Activated CD8-positive, alpha-beta memory T cell treated with anti-CD3 and anti-CD28 coated beads for 24 hours (primary cell): ENCODE results near the gene TOMM40L.

ENCODE experiments used
- DNase-seq: peaks from one replicate; pipeline ENCODE4 v3.0.0-alpha.2; 2020

TOMM40L gene

DNA sequence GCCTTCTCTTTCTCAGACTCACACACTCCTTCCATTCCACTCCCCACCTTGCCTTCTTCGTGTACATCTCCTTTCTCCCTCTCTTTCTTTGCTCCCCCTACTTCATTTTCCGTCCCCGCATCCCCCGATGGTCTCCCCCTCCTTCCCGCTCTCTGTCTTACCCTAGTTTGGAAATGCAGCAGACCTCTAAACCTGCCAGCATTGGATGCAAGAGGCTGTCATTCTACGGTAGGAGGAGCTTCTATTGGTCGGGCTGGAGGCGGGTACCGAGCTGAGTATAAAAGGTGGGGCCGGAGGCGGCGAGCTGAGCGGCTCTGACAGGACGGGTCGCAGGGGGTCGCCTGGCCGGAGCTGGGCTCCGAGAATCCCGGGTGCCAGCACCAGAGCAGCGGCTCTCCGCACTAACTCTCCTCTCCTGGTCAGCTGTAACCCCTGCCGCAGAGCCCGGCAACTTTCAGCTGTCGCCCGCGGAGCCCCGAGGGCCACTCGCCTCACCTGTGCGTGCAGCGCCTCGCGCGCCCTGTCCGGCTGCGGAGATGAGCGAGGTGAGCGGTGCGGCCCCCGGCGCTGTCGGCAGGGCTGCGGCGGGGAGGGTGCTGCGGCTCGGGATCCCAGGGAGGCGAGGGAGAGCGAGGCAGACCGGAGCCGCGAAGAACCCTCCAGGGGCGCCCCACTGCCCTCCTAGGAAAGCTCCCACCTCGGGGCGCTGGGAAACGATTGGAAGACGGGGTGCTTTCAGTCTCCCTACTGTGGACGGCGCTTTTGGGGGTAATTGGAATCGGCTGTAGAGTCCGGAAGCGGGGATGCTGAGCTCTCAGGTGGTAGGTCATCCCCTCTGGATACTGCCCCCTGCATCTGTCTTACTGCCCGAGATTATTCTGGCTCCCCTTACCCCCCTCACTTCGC lies 32.8 kb downstream of the TOMM40L start, which contains the start of gene PCP4L1:
Gene PCP4L1, plus strand, starts transcription at position 307 of the 906 bp plus-strand sequence. Its CDS starts 230 bp downstream, at position 537.
- DNase-seq, result peak; percentile 74

DNA sequence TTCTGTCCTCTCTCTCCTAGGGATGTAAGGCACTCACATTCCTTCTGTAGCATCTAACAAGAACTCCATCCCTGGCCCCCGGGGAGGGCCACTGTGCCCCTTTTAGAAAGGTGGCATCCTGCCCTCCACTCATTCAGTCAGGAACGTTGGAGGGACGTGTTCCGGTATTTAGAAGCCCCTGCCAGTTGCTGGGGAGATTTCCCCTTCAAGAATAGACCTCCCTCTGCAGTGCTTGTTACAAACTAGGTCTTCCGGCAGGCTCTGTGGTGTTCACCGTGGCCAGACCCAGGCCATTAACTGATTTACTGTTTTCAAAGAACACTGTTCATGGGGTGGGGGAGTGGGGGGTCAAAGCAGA lies 33.5 kb downstream of the TOMM40L start:
- no peak for DNase-seq

DNA sequence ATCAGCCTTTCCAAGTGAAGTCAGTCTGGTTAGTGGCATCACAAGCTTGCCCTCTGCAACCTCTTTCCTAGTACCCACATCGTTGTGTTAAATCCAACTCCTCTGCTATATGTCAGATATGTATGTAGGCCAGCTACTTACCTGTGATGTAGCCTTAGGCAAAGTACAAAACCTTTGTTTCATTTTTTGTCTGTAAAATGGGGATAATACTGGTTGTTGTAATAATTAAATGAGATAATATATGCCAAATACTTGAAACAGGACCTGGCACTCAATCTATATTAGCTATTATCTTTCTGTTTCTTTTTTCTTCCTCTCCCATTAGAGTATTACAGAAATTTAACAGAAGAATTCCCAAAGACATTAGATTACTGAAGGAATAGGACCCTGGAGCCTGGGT lies 33.9 kb downstream of the TOMM40L start:
- no peak for DNase-seq

DNA sequence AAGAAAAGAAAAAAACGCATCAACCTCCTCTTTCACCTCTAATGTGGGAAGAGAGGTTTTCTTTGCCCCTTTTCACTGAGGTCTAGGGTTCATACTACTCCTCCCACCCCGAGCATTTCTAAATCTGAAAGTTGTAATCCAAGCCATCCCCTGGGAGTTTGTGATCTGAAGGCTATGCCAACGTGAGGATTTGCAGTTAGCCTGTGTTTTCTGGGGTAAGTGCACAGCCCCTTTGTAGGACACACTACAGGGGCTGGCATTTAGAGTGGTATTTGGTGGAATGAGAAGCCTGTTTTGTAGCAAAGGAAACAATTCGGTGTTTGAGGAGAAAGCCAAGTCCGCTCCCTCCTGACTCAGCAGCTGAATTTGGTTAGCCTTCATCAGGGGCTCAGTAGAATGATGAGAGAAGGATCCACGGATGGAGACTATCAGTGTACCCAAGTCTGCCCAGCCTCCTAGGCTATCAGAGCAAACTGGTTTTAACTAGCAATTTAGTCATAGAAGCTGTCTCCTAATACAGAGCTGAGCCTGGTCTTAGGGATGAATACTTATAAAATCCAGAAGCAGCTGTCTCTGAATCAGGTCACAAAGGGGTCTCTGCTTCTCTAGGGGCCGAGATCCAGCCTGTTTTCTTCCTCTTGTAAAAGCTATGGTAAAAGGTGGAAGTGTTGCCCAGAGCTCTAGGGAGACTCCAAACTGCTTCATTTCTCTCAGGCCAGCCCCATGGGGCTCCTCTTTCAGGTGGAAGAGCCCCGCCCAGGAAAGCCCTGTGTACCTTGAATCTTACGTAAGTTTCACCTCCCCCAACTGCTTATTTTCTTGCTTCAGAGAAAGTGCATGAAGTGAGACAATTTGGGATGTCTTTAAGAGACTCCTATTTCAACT lies 34.8 kb downstream of the TOMM40L start:
- DNase-seq, result no peak

DNA sequence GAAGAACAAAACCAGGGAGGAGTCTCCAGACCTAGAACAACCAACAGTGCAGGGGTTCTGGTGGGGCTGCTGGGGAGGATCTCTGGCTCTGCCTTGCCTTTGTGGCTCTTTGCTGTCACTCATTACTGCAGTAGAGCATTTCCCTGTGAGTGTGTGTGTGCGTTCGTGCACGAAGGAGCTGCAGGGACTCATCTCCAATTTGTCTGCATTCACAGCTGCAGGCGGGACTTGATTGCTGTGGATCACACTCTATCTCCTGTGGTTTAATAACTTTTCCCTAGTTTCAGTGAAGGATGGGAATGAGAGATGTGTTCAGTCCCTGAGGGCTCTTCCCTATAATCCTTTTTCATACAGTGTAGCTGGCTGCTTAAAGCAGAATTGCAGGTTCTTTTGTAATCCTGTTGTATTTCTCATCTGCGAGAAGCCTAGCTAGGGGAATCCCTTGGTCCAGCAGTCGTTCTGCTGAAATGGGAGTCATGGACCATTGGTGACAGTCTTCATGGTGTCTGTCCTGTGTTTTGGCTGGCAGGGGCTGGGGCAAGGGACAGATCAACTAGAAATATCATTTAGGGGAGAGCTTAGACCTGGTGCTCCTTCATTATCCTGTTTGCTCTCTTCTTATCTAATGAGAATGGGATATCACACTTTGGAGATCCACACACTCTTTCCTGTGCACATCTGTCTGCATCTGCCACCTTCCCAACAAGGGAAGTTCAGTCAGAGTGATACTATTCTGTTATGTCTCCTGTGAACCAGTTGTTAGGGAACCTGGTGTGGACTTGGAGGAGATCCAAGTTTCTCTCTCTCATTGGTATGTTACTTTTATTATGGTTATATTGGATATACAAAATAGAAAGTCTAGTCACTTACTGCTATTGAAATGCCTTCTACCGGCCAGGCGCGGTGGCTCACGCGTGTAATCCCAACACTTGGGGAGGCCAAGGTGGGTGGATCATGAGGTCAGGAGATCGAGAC lies 35.7 kb downstream of the TOMM40L start:
- no peak for DNase-seq

DNA sequence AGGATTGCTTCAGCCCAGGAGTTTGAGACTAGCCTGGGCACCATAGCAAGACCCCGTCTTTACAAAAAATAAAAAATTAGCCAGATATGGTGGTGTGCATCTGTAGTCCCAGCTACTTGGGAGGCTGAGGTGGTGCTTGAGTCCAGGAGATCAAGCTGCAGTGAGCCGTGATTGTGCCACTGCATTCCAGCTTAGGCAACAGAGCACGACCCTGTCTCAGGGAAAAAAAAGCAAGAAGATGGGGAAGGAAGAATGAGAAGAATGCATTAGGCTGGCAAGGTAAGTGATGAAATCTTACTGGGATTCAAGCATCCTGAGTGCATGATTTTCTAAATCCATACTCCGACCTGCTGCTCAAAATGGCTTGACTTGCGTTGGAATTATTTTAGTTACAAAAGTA lies 39.4 kb downstream of the TOMM40L start:
- no peak for DNase-seq

DNA sequence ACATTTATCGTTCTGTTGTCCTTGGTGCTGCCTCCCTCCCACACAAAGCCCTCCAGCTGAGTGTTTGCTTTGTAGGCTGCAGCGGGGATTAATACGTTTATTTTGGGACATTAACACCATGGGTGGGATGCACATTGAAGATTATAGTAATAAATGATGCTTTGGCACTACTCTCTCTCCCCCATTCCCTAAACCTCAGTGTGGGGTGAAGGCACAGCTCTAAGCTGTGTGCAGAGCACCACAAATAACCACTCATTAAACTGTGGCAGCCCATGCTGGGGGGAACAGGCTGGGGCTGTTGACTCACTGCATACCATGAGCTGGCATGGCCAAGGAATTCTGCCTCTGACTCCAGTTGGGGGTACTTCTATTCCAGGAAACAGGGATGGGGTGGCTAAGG lies 40.3 kb downstream of the TOMM40L start:
- DNase-seq, result no peak

DNA sequence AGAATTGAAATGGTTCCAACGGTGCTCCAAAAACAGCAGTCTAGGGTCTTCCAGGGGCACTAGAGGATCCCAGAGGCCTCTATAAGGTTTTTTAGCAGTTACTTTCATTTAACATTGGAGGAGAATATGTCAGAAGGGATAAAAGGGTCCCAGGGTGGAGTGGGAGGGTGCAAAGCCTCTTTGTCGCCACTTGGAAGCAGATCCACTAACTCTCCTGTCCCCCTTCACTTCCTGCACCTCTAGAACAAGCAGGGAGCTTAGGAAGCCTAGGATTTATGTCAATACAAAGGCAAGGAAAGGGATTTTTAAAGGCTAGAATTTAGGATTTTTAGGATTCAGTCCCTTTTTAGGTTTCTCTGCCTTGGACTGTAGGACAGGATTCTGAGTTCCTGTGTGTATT lies 41.0 kb downstream of the TOMM40L start:
- DNase-seq, result no peak

DNA sequence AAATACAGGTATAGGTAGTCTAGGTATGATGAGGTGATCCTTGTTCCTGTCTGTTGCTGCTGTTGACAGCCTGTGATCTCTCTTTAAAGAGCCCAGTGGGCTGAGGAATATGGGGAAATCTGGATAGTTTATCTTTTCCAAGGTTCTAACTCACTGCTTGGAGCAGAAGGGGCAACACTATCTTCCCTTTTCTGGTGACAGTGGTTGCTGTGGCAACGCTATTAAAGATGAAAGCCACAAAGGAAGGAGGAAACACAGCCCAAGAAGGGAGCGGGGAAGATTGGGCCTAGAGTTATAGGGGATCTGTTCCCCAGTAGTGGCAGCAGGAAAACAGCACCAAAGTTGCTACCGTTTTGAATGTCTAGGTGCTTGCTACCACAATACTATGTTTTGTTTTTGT lies 41.5 kb downstream of the TOMM40L start:
- no peak for DNase-seq

DNA sequence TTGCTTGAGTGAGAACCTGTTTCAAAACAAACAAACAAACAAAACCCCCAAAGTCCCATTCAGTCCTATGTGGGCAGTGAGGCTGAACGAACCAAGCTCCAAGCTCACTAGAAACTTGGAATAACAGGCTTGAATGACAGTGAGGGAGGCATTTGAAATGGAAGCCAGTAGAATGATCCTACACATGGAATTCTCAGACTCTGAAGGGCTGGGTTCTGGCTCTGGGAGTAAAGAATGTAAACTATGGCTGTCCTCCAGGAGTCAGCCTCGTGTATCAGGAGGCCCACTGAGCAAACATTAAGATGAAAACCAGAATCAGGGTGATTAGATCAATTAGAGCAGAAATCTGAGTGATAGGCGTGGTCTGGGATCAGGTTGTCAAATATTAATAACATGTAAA lies 47.5 kb downstream of the TOMM40L start:
- no peak for DNase-seq

DNA sequence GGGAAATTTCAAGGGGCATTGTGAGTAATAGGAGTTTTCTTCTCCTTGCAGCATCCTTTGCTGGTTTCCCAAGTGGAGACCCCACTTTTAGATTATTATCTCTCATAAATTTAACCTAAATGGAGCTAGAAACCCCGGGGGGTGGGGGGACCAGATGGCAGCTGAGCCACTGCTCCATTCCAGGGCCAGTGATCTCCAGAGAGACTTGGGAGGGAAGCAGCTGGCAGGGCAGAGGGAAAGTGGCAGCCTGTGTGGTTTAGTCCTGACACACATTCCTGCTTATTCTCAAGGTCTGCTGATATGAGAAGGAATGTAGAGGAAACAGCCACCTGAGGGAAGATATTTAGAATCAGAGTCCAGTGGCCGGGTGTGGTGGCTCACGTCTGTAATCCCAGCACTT lies 49.0 kb downstream of the TOMM40L start:
- DNase-seq, result no peak
